Right hindlimb (tissue), 1 donor: ENCODE data around the gene ELOVL6.
"Not testable (repeated sequence)": the region's sequence is repeated elsewhere in the genome, so short reads cannot be mapped to it uniquely, and the experiment has no call there.

ENCODE experiments used
- DNase-seq: peaks from one replicate; pipeline ENCODE4 v3.0.0-alpha.2; 2018

ELOVL6 gene

DNA sequence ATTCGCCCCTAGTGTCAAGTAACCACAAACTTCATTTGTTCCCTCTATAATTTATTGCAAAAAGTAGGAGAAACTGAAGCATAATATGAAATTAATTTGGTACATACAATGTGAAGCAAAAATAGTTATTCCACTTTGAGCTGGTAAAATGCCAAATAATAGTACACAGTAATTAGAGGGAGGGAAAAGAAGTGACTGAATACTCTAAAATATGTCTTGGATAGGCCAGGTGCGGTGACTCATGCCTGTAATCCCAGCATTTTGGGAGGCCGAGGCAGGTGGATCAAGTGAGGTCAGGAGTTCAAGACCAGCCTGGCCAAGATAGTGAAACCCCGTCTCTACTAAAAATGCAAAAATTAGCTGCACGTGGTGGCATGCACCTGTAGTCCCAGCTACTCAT lies 41.2 kb downstream of the ELOVL6 start:
- not testable (repeated sequence) for DNase-seq

DNA sequence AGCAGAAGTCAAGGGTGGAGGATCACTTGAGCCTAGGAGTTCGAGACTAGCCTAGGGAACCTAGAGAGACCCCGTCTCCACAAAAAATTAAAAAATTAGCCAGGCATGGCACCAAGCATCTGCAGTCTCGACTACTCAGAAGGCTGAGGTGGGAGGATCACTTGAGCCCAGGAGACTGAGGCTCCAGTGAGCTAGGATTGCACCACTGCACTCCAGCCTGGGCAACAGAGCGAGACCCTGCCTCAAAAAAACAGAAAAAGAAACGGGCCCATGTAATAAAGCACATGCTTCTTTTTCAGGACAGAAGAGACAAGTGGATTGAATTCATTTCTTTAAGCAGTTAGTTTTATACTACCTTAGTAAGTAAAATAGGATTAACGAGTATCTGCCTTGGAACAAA lies 42.0 kb downstream of the ELOVL6 start:
- no peak for DNase-seq

GRCh38 chr4:110155654-110156053 lies 42.8 kb downstream of the ELOVL6 start:
- DNase-seq: no peak

GRCh38 chr4:110154582-110154981 lies 43.8 kb downstream of the ELOVL6 start:
- no peak for DNase-seq

DNA sequence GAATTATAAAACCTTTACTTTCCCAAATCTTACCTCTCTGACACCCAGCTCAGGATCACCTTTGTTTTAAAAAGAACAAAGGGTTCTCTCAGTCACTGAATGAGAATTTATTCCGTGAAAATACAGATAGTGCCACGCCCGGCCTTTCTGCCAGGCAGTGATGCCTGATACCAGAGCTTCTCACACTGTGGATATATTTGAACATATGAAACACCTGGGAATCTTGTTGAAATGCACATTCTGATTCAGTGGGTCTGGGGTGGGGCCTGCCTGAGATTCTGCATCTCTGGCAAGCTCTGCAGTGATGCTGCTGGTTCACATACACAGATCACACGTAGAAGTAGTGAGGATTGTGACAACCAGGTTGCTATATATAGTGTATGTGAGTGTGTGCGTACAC lies 46.0 kb downstream of the ELOVL6 start:
- DNase-seq: no peak

DNA sequence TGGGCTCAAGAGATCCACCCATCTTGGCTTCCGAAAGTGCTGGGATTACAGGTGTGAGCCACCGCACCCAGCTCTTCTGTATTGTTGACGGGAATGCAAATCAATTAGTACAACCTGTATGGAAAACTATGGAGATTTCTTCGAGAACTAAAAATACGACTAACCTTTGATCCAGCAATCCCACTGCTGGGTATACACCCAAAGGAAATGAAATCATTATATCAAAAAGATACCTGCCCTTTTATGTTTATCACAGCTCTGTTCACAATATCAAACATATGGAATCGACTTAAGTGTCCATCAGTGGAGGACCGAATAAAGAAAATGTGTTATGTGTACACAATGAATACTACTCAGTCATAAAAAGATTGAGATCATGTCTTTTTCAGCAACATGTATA lies 49.3 kb downstream of the ELOVL6 start:
- DNase-seq: no peak

- no peak for DNase-seq
Measured at GRCh38 chr4:110142461-110142860, 56.0 kb downstream of the ELOVL6 start.

DNA sequence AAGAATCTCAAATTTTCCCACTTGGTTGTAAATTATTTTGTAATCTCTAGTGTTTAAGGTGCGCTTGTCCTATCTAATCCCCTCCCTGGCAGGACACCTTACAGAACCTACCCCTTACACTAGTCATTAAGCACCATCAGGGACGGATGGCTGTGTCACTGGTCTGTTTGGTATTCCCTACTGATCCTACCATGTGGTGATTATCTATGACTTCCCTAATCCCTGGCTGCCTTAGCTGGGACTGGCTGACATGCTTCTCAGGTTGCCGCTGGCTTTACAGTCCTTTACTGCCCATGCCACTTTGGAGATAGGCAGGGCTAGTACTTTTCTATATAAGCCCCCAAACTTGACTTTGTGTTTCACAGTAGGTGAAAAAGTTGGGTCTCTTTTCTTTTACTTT lies 58.6 kb downstream of the ELOVL6 start:
- no peak for DNase-seq

DNA sequence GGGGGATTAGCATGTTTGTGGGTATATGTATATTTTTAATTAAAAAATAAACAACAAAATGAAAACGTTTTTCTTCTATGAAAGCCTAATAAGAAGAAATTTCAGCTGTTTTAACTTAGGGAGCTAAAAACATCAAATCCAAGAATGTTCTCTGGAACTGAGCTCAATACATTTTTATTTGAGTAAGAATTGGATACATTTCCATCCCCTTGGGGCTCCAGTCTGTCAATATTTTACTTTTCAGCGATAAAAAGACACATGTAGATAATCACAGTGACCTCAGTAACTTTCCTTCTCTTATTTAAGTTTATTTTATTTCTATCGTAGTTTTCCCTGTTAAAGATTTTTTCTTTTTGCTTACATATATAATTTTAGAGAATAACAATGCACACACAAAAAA lies 59.3 kb downstream of the ELOVL6 start:
- DNase-seq: no peak

DNA sequence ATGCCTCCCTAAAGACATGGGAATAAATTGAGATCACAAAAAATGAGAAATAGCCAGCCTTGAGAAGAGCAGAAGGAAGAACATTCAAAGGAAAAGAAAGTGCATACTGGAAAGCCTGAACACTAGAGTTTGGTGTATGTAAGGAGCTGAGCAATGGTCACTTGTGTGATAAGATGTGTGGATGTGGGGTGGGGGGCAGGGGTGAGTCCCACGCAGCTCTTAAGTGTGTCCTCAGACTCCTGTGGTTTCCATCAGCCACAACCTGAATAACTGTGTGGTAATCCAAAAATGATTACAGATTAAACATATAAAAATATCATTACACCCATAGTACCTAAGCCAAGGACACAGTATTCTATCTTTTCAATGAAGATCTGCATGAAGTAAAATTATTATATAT lies 59.9 kb downstream of the ELOVL6 start:
- DNase-seq: no peak

GRCh38 chr4:110137829-110138228 lies 60.6 kb downstream of the ELOVL6 start:
- DNase-seq: no peak

DNA sequence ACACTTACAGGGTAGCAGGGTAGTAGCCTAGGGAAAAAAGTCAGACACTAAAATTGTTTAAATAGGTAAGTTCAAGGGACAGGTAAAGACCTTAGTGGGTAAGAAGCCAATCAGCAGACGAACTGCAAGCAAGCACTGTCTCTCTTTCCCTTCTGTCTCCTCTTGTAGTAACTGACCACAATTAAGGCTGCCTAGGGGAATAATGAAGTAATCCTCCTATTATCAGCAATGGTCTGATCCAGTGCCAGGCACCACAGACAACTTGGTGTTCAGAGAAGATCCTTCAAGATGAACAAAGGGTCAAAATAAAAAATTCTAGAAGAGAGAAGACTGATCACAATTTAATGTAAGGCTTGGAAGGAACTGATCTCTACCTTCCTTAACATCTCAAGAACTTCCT lies 62.9 kb downstream of the ELOVL6 start:
- no peak for DNase-seq

- DNase-seq: no peak
Measured at GRCh38 chr4:110135076-110135475, 63.3 kb downstream of the ELOVL6 start.

DNA sequence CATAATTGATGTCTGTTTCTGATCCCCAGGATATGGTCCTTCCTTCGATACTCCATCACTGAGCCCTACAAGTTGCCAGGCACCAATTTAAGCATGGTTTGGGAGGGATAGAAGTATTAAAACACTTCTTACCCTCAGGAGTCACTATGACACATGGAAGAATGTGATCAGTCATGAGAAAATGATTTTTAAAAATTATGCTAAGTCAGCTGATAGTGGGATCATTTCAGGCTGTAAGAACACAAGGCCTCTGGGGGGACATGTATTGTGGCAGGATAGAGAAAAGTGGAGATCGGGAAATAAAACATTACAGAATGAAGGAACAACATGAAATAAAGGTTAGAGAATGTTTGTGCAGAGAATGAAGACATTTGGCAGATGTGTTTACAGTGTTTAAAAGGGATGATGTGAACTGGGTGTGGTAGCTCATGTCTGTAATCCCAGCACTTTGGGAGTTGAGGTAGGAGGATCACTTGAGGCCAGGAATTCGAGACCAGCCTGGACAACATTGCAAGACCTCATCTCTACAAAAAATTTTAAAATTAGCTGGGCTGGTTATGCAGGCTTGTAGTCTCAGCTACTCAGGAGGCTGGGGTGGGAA lies 64.0 kb downstream of the ELOVL6 start:
- DNase-seq: no peak

DNA sequence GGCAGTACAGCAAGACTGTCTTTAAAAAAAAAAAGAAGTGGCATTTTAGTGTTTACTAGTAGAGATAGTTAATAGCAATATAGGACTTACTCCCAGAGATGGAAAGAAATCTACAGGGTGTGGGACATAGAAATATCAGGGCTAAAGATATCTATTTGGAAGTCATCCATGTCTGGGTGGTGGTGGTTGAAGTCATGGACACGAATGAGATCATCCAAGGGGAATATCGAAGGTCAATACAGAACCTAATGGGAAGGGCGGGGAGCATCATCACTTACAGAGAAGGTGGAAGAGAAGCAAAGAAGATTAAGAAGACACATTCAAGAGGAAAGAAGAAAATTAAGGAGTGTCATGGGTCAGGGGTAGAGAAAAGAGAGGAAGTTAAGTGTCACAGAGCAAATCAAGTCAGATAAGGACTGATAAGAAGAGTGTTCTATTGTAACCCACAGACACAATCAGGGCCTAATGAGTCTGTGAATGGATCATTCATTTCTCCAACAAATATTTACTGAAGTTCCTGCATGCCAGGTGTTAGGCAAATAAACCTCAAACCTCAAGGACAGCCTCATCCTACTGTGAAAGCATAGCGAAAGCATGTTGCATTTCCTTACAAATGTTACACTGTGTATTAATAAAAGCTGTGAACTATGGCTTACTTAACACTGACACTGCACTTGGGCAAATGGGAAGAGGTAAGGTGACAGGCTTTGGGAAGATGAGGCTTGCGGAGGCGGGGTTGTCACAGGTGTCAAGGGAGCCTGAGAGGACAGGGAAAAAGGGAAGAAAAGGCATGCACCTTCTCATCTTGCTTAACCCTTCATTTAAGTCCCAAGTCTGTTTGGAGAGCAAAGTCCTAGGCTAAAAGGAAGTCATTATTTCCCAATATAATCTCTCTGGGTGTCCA lies 65.3 kb downstream of the ELOVL6 start:
- no peak for DNase-seq

GRCh38 chr4:110131916-110132315 lies 66.5 kb downstream of the ELOVL6 start:
- no peak for DNase-seq

DNA sequence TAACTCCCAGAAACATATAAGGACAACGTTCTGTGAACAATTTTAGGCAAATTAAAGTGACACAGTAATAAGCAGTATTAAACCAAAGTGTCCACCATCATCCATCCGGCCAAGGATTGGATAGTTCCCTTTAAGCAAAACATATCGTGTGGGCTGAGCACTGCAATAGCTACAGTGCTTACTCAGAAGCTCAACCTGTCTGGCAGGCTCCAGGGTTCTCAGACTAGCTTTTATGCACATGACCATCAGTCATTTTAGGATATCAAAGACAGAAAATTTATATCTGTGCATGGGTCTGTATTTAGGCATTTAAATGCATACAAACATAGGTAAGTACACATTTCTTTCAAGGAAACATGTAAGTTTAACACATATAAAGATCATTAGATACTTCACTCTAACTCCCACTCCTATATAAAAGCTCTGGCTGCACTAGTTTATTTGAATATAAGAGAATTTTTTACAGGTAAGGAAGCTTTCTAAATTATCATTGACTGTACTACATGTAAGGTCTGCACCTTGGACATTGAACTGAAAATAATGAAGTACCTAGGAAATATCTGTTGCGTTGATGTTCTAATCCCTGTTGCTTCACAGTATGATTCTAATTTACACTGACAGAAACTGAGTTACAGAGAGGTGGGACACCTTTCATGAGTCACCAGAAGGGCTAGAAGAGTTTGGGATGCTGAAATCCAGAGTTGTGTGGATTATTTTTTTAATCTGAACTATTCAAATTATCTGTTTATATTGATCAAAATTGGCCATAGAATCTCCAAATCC lies 67.6 kb downstream of the ELOVL6 start:
- no peak for DNase-seq

DNA sequence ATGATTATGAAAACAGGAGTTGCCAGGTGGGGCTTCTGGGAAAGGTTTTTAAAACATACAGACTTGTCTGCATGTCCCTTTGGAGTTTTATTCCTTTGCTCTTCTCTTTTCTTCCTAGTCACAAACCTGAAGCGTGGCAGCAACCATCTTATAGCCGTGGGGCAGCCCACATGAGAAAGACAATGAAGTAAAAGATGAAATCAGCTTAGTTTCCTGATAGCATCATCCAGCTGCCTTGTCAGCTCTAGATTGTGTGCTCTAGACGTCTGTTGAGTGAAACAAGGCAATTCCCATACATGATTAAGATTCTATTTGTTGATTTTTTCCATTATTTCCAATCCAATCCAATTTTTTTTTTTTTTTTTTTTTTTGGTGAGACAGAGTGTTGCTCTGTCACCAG lies 68.9 kb downstream of the ELOVL6 start:
- no peak for DNase-seq

DNA sequence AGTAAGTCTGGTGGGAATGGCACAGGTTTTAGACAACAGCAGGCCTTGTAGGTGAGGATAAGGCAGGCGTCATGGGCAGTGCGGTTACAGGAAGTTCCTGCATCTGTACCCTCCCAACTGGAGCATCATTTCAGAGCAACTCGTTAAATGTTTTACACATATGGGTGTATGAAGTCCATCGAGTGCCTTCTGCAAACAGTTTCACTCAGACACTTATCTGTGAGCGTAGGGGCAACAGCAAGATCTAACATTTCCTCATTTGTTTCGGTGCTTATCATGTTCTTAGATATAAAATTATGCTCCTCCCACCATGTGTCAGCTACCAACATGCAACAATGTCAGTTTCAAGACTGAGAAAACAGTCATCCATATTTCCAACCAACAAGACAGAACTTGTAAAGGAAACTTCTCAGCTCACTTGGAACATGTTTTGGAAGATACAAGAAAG lies 69.9 kb downstream of the ELOVL6 start:
- no peak for DNase-seq

DNA sequence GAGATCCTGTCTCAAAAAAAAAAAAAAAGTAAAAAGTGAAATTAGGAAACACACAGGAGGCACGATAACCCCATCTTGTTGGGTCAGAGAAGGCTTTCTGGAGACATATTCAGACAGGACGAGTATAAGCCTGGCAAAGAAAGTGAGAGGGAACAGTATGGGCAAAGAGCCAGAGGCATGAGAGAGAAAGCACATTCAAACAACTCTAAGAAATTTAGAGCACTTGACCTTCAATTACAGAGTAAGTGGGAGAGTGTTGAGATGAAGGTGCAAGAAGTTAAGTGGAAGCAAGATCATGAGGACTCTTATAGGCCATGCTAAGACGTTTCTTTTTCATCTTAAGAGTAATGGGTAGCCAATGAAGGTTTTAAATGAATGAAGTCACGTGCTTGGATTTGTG lies 70.4 kb downstream of the ELOVL6 start:
- DNase-seq: no peak

DNA sequence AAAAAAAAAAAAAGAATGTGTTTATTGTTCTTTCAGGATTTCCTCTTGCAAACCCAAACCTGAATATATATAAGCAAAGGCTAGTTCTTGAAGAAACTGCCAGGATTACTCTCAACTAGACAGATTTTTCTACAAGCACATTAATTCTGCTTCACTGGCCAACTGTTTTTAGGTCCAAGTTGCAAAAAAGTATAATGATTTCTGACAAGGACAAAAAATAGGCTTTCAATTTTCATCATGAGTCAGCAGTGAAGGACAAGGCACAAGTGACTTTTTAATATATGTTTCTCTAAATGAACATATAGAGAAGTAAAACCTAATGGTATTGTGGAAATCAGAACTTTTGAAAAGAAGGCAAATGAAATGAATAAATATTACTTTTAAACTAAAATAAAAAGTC lies 73.7 kb downstream of the ELOVL6 start:
- no peak for DNase-seq

GRCh38 chr4:110122201-110122600 lies 76.2 kb downstream of the ELOVL6 start:
- no peak for DNase-seq

GRCh38 chr4:110120506-110120905 lies 77.9 kb downstream of the ELOVL6 start:
- no peak for DNase-seq

GRCh38 chr4:110119880-110120279 lies 78.5 kb downstream of the ELOVL6 start:
- no peak for DNase-seq
